ENCODE results near the gene NRG4. TPM values are rescaled to one million over a fixed set of nuclear protein-coding genes. Genes with fewer than 3 reads are reported as not detected.
"Not testable (repeated sequence)": the region's sequence is repeated elsewhere in the genome, so short reads cannot be mapped to it uniquely, and the experiment has no call there.

Gene NRG4
- polyA plus RNA-seq (ENCODE audit: insufficient read length), result 10.2 TPM
- long read RNA-seq, donor 1, result 0 reads
- long read RNA-seq, donor 2, partial matches to known transcripts, result 9 of 9 reads
- long read RNA-seq, donor 2, other reads (novel, unspliced or antisense), result 0 of 9 reads
- long read RNA-seq, donor 3, result 0 reads
- long read RNA-seq, donor 4, result 0 reads
- long read RNA-seq, donor 5, result 0 reads
- long read RNA-seq, donor 6, result 0 reads
- long read RNA-seq, donor 7, result 0 reads
- long read RNA-seq, donor 8, result 0 reads

- no peak for DNase-seq
Observed at GRCh38 chr15:76011627-76012551, at the start of gene NRG4. NRG4 (minus strand) TSS chr15:76012424; CDS start chr15:76011230, 1,194 bp downstream.

- DNase-seq, result no peak
Observed at GRCh38 chr15:76061700-76062099, 49.5 kb upstream of the NRG4 start.

- no peak for DNase-seq
Observed at GRCh38 chr15:76060118-76060989, 48.1 kb upstream of the NRG4 start.

- DNase-seq, result peak; percentile 69
Observed at GRCh38 chr15:76059320-76060117, 47.3 kb upstream of the NRG4 start, which contains the start of gene TMEM266. TMEM266 (plus strand) TSS chr15:76059985; CDS start chr15:76134264, 74,279 bp downstream.

GRCh38 chr15:76058714-76059319 lies 46.6 kb upstream of the NRG4 start:
- DNase-seq, result no peak

GRCh38 chr15:76057332-76058000 lies 45.2 kb upstream of the NRG4 start:
- DNase-seq, result peak; percentile 44

- DNase-seq, result no peak
Observed at GRCh38 chr15:76056931-76057330, 44.7 kb upstream of the NRG4 start.

- not testable (repeated sequence) for DNase-seq
Observed at GRCh38 chr15:76054201-76054600, 42.0 kb upstream of the NRG4 start.

GRCh38 chr15:76038512-76038911 lies 26.3 kb upstream of the NRG4 start:
- DNase-seq, result no peak

GRCh38 chr15:76035593-76035992 lies 23.4 kb upstream of the NRG4 start:
- no peak for DNase-seq

- no peak for DNase-seq
Observed at GRCh38 chr15:76034111-76034510, 21.9 kb upstream of the NRG4 start.

GRCh38 chr15:76033438-76033837 lies 21.2 kb upstream of the NRG4 start:
- no peak for DNase-seq

- DNase-seq, result no peak
Observed at GRCh38 chr15:76032046-76032445, 19.8 kb upstream of the NRG4 start.

- DNase-seq, result no peak
Observed at GRCh38 chr15:76024021-76024768, 12.0 kb upstream of the NRG4 start.

- not testable (repeated sequence) for DNase-seq
Observed at GRCh38 chr15:76013470-76013869, 1.2 kb upstream of the NRG4 start.

GRCh38 chr15:76010613-76011012 lies 1.6 kb downstream of the NRG4 start:
- DNase-seq, result no peak

GRCh38 chr15:76006136-76006778 lies 6.0 kb downstream of the NRG4 start:
- no peak for DNase-seq

GRCh38 chr15:76003364-76003763 lies 8.9 kb downstream of the NRG4 start:
- DNase-seq, result no peak

- no peak for DNase-seq
Observed at GRCh38 chr15:75995611-75996010, 16.6 kb downstream of the NRG4 start.
